Activated naive CD4-positive, alpha-beta T cell (primary cell): Measurements from ENCODE around the gene NFATC1.

Source experiments
- DNase-seq, 4 experiments: peaks; one replicate each; lab custom pipeline; 2025; lab: John Stamatoyannopoulos, UW

Gene NFATC1

GRCh38 chr18:79395761-79396404 lies at the start of gene NFATC1:
Gene NFATC1 (plus strand): TSS chr18:79395930. CDS start chr18:79396225, 295 bp downstream.
- DNase-seq, result peak in 3 of 4 experiments; percentile 44 to 64 (median 57)

DNA sequence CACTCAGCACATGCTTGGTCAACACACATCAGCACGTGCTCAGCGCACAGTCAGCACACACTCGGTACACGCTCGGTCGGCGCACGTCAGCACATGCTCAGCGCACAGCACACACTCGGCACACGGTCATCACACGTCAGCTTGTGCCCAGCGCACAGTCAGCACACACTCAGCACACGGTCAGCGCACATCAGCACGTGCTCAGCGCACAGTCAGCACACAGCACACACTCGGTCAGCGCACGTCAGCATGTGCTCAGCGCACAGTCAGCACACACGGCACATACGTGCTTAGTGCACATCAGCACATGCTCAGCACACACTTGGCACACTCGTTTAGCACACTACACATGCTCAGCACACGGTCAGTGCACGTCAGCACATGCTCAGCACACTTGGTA lies 49.7 kb upstream of the NFATC1 start:
- DNase-seq, result no peak

DNA sequence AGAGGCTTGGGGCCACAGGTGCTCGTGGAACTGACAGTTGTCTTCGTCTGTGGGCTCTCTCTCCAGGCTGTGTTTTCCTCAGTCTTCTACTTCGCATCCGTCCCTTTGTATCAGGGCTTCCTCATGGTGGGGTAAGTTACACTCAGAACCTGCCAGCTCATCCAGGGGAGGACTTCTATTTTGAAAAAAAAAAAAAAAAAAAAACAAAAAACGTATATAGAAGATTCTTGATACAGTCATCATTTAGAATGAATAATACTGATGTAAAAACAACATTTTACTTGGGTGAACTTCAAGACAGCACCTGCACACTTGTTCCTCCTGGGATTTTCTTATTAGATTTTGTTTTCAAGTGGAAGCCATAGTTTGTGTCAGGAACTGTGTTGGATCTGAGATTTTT lies 47.7 kb upstream of the NFATC1 start:
- DNase-seq, result no peak

DNA sequence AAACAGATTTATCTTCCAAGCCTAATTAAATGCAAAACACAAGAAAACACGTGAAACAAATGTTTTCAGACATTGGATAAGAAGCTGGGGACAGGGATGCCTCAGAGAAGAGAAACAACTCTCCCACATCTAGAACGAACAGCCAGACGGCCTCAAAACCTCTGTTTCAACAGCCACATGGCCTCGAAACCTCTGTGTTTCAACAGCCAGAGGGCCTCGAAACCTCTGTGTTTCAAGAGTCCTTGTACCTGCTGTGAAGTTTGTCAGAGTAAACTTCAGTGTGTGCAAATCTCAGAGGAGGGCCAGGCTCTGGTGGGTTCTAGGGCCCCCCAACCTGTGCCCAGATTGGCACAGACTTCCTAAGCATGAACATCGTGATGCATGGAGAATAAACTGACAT lies 43.3 kb upstream of the NFATC1 start:
- no peak for DNase-seq

GRCh38 chr18:79353267-79353666 lies 42.5 kb upstream of the NFATC1 start:
- DNase-seq, result no peak

- DNase-seq, result no peak
Measured at GRCh38 chr18:79354350-79354749, 41.4 kb upstream of the NFATC1 start.

GRCh38 chr18:79355433-79356335 lies 40.0 kb upstream of the NFATC1 start:
- DNase-seq, result no peak

GRCh38 chr18:79356435-79356834 lies 39.3 kb upstream of the NFATC1 start:
- DNase-seq, result no peak

DNA sequence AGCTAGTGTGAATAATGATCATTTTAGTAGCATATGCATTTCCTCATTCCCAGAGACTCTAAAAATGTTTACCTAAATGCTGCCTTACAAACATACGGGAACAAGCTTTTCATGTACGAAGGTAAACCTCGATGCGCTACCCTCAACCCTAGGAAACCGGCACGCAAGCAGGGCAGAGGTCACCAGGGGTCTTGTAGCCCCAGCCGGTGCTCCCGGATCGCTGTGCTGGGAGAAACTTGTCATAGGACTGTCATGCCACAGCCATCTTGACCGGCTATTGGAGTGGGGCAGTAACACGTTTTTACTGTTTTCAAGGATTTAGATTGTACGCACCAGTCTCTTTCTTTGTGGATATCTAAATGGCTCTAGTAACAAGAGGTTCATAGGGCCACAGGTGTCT lies 34.8 kb upstream of the NFATC1 start:
- no peak for DNase-seq

DNA sequence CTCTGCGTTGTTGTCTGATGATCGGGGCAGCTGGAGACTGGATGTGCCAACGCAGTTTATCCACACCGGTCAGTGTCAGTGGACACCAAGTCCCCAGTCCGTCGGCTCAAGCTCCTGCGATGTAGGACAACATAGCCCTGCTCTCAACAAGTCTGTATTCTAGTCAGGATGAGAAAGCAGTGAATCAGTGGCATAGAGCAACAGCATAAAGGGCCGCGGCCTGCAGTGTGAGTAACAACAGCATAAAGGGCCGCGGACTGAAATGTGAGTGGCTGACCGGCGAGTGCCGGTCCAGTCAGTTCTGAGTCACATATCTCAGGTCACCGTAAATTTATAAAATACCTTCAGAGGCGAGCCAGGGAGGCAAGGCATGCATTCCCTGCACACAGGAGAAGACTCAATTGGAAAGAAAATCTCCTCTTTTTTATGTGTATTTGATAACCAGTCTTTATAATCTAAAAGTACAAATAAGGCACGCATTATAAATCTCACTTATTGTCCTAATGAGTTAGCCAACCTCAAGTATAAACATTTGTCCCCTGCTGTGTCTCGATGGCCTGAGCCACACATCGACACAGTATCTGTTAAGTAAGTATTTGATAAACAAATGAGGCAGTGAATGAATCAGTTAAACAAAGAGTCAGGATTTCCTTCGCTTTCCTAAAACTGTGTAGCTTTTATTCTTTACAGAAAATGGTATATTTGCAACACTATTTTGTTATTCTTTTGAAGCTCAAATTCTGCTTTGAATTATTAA lies 33.8 kb upstream of the NFATC1 start:
- no peak for DNase-seq

- no peak for DNase-seq
Measured at GRCh38 chr18:79365701-79366100, 30.0 kb upstream of the NFATC1 start.

GRCh38 chr18:79366177-79367094 lies 29.3 kb upstream of the NFATC1 start:
- no peak for DNase-seq

- DNase-seq, result no peak
Measured at GRCh38 chr18:79367480-79367879, 28.2 kb upstream of the NFATC1 start.

DNA sequence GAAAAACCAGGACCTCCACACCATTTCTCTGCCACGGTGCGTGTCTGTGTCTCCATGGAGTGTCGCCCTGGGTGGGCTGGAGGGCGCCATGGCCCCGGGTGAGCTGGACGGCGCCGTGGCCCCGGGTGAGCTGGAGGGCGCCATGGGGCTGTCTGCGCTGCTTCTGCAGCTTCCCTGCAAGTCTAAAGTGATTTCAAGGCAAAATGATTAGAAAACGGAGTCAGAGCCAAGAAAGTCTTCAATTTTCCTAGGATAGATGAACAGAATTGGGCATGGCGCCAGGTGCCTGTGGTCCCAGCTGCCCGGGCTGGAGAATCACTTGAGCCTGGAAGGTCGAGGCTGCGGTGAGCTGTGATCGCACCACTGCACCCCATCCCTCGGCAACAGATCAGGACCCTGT lies 27.7 kb upstream of the NFATC1 start:
- no peak for DNase-seq

DNA sequence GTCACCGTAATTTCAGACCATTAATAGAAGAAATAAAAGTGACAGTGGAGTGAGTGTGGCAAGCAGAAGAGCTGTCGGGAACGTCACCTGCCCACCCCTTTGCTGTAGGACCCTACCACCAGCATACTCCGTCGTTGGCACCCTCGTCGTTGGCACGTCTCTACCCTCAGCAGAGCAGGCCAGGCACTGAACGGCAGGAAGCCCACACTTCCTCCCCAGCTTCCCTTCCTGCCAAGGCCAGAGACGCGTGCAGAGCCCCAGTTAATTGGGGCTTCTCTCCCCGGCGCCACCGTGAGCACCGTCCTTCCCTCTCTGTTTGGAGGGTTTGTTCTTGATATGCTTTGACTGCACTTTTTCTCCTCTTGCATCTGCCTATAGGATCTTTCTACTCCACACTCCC lies 27.0 kb upstream of the NFATC1 start:
- DNase-seq, result no peak

DNA sequence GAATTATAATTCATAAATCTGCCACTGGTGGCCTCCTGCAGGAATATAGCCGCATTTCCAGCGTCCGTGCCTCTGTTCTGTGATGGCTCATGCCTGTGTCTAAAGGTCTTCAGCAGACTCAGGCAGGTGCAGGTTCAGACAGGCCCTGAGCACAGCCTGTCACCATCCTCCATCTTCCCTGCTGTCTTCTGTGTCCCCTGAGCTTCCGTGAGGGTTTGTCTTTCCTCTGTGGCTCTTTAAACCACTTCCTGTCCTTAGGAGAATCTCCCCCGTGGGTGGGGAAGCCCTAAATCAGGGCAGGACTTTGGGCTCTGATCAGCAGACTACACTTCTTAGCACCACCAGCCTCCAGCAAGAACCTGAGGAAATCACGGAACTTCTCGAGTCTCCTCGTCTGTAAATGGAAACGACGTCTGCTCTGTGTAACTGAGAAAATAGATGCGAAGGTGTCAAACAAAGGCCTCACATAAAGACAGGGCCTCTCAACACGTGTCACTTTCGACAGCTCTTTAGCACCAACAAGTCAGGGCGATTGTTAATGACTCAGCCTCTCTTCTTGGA lies 24.1 kb upstream of the NFATC1 start:
- DNase-seq, result no peak

GRCh38 chr18:79372461-79372860 lies 23.3 kb upstream of the NFATC1 start:
- DNase-seq, result no peak

DNA sequence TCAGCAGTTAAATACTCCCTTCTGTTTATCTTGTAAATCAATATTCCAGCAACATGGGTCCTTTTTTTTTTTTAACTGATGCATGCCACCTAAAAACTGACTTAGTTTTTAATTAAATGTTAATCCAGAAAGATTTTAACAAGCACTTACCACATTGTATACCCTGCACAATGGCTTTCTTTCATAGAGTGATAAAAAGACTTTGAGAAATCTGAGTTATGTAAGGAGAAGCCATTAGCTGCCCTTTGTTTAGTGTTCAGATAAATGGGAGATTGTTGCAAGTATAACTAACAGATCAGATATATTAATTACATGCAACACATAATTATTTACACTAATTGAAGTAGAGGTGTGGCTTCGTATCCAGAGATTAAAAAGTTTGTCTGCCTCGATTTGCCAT lies 22.7 kb upstream of the NFATC1 start:
- no peak for DNase-seq

DNA sequence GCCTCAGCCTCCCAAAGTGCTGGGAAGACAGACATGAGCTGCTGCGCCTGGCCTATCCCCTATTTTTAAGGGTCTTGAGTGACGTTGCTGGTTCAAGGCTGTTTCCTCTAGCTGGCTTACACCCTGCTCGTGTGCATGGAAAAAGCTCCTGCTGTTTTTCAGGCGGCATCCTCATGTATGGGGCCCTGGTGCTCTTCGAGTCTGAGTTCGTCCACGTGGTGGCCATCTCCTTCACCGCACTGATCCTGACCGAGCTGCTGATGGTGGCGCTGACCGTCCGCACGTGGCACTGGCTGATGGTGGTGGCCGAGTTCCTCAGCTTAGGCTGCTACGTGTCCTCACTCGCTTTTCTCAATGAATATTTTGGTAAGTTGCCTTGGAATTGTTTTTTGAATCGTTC lies 22.0 kb upstream of the NFATC1 start:
- DNase-seq, result no peak

GRCh38 chr18:79374408-79375171 lies 21.1 kb upstream of the NFATC1 start:
- DNase-seq, result no peak
